Neural cell (in vitro differentiated cells): ENCODE data around the gene MXRA8. TPM values are rescaled to one million over a fixed set of nuclear protein-coding genes. Genes with fewer than 3 reads are reported as not detected.

Experiments used
- H2AFZ ChIP-seq: fragments of 200-600, 300-800 bp; sonication (generic), shearing (Covaris generic); 2 replicates; pipeline ENCODE4 v1.6.0; 2014; ENCODE audit warnings: low read depth, mild to moderate bottlenecking, antibody characterized with exemption, low read length, moderate library complexity
- H3F3A ChIP-seq: fragments of 200-600 bp; shearing (Covaris generic); 2 replicates; pipeline ENCODE4 v1.6.1; 2016; ENCODE audit warnings: mild to moderate bottlenecking, moderate library complexity, mixed read lengths, antibody characterized with exemption, low read length; ENCODE audit not compliant: insufficient read depth, poor library complexity, severe bottlenecking
- H3K27ac ChIP-seq: fragments of 200-600, 300-800 bp; sonication (generic), shearing (Covaris generic); 2 replicates; pipeline ENCODE4 v1.5.1; 2014; ENCODE audit warnings: mild to moderate bottlenecking, low read length, moderate library complexity
- H3K27me3 ChIP-seq: fragments of 300-800, 200-600 bp; sonication (generic), shearing (Covaris generic); 2 replicates; pipeline ENCODE4 v1.6.0; 2014; ENCODE audit warnings: mild to moderate bottlenecking, low read depth, low read length, moderate library complexity; ENCODE audit not compliant: insufficient read depth
- H3K36me3 ChIP-seq: fragments of 300-800, 200-600 bp; sonication (generic), shearing (Covaris generic); 2 replicates; pipeline ENCODE4 v1.5.1; 2014; ENCODE audit warnings: mild to moderate bottlenecking, antibody characterized with exemption, low read length, moderate library complexity; ENCODE audit not compliant: insufficient read depth
- H3K4me2 ChIP-seq: fragments of 300-800, 200-600 bp; sonication (generic), shearing (Covaris generic); 2 replicates; pipeline ENCODE4 v1.6.0; 2014; ENCODE audit warnings: mild to moderate bottlenecking, low read length
- H3K4me3 ChIP-seq: fragments of 300-800, 200-600 bp; sonication (generic), shearing (Covaris generic); 2 replicates; pipeline ENCODE4 v1.5.1; 2014; ENCODE audit warnings: mild to moderate bottlenecking, low read length, moderate library complexity
- H3K79me2 ChIP-seq: fragments of 200-600 bp; shearing (Covaris generic); replicated peaks from 2 replicates; pipeline ENCODE4 v1.6.0; 2014; ENCODE audit warnings: mild to moderate bottlenecking, low read length, moderate library complexity; ENCODE audit not compliant: insufficient read depth
- H3K9ac ChIP-seq: fragments of 300-800, 200-600 bp; sonication (generic), shearing (Covaris generic); 2 replicates; pipeline ENCODE4 v1.6.1; 2016; ENCODE audit warnings: mild to moderate bottlenecking, low read length, mixed read lengths
- H3K9me2 ChIP-seq: fragments of 200-600 bp; shearing (Covaris generic); 2 replicates; pipeline ENCODE4 v1.6.1; 2016; ENCODE audit warnings: mild to moderate bottlenecking, low read length, mixed read lengths; ENCODE audit not compliant: insufficient read depth
- H3K9me3 ChIP-seq: fragments of 200-600, 300-800 bp; sonication (generic), shearing (Covaris generic); 2 replicates; pipeline ENCODE4 v1.6.1; 2016; ENCODE audit warnings: mild to moderate bottlenecking, mixed run types, low read length, moderate library complexity, mixed read lengths
- H4K20me1 ChIP-seq: fragments of 200-600 bp; shearing (Covaris generic); 2 replicates; pipeline ENCODE4 v1.6.1; 2016; ENCODE audit warnings: mild to moderate bottlenecking, mixed run types; ENCODE audit not compliant: insufficient read depth
- EP300 ChIP-seq: fragments of 450-650 bp; conservative IDR thresholded peaks from 2 replicates; pipeline ENCODE4 v1.6.1; 2014; ENCODE audit warnings: antibody characterized with exemption, mild to moderate bottlenecking, moderate library complexity; ENCODE audit not compliant: poor library complexity, severe bottlenecking
- EZH2 ChIP-seq: fragments of 200-600, 300-800 bp; shearing (Covaris generic), sonication (generic); IDR thresholded peaks from 2 replicates; pipeline ENCODE4 v1.6.1; 2014; ENCODE audit warnings: antibody characterized with exemption, low read length, borderline replicate concordance, mild to moderate bottlenecking; ENCODE audit not compliant: insufficient read depth, poor library complexity, severe bottlenecking
- MXI1 ChIP-seq: fragments of 450-650 bp; conservative IDR thresholded peaks from 2 replicates; pipeline ENCODE4 v1.6.1; 2014; ENCODE audit warnings: antibody characterized with exemption, mild to moderate bottlenecking; ENCODE audit not compliant: poor library complexity, severe bottlenecking
- POLR2AphosphoS5 ChIP-seq: IDR thresholded peaks from 2 replicates; pipeline ENCODE4 v1.6.1; 2012
- RAD21 ChIP-seq: fragments of 450-650 bp; conservative IDR thresholded peaks from 2 replicates; pipeline ENCODE4 v1.6.1; 2014; ENCODE audit warnings: antibody characterized with exemption, mild to moderate bottlenecking, moderate library complexity
- SMC3 ChIP-seq: fragments of 450-650 bp; conservative IDR thresholded peaks from 2 replicates; pipeline ENCODE4 v1.6.1; 2014; ENCODE audit warnings: antibody characterized with exemption, mild to moderate bottlenecking, moderate library complexity; ENCODE audit not compliant: poor library complexity
- TAF1 ChIP-seq: IDR thresholded peaks from 2 replicates; pipeline ENCODE4 v1.6.1; 2012; ENCODE audit warnings: low read depth
- polyA plus RNA-seq: library from polyadenylated mRNA; depleted of rRNA; stranded (reverse); fragments of >200 nt; gene quantifications from 2 replicates; pipeline ENCODE4 v1.2.3, GENCODE V29; 2014
- TF ChIP-seq, protein P1 (sequence below): fragments of 450-650 bp; IDR thresholded peaks from 2 replicates; pipeline ENCODE4 v1.5.1; 2014; ENCODE audit warnings: antibody characterized with exemption, mild to moderate bottlenecking, moderate library complexity; ENCODE audit not compliant: poor library complexity, severe bottlenecking
- TF ChIP-seq, protein P2 (sequence below): IDR thresholded peaks from 2 replicates; pipeline ENCODE4 v1.6.1; 2012; ENCODE audit warnings: borderline replicate concordance

Gene MXRA8
- polyA plus RNA-seq, 1 donor from 2014 or later, result 1.7 TPM

DNA sequence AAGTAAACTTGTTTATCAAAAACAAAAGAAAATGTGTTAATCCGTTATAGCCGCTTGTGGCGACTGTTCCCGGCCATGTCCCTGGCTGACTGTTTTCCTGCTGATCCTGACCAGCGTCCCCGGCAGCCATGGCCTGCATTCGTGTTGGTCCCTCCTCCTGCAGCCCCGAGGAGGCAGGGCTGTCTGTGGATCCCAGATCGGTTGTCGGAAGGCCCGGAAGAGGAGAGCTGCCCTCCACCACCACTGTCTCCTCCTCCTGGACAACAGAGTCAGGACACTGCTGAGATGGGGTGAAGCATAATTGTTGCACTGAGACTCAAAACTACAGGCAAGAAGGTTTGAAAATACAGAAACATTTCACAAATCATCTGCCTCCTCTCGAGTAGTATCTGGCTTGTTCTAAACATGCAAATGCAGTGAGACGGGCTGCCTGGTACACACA lies 3.6 kb upstream of the MXRA8 start:
- Histone ChIP-seq H3K27me3 (no peaks in the 10 kb centered on the region), H3K27ac (no peak overlapping the region), H3K4me2 (no peak overlapping the region)

DNA sequence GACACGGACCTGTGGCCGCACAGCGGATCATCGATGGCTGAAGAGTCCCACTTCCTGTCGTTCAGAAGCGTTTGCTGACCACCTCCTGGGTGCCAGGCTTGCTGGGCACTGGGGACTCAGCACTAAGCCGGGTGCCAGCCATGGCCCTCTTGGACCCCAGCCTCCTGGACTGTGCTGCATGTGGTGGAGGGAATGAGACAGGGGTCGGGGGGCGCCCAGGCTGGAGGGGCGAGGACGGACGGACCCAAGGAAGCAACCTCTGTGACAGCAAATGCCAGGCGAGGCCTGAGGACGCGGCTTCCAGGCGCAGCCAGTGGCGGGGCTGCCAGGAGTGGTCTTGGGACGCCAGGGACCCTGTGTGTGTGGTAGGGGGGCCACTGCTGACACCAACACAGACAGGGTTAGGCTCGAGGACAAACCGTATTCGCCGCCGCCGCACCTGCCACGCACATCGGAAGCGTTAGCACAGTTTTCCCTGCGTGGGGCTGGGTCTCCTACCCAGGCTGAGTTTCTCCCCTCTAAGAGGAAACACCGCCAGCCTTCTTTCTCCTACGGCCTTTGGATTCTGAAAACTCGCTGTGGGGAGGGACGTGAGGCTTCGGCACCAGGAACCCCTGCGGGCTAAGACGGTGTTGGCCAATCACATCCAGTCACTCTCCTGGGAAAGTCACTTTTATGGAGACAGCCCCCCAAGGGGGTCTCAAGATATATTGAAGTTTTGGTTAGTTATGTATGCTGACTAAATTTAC lies 3.1 kb upstream of the MXRA8 start:
- no peak overlapping the region for H3K4me2 ChIP-seq
- no peaks in the 10 kb centered on the region for H3K9me3 ChIP-seq
- H3K79me2 ChIP-seq, result no peaks in the 10 kb centered on the region
- H3K27me3 ChIP-seq, result no peaks in the 10 kb centered on the region
- H3K4me3 ChIP-seq, result no peak overlapping the region
- TF ChIP-seq POLR2AphosphoS5 (no peak), TAF1 (no peak), EP300 (no peak), EZH2 (no peak), MXI1 (no peak), RAD21 (no peak), SMC3 (no peak)
- TF ChIP-seq, protein P1, sequence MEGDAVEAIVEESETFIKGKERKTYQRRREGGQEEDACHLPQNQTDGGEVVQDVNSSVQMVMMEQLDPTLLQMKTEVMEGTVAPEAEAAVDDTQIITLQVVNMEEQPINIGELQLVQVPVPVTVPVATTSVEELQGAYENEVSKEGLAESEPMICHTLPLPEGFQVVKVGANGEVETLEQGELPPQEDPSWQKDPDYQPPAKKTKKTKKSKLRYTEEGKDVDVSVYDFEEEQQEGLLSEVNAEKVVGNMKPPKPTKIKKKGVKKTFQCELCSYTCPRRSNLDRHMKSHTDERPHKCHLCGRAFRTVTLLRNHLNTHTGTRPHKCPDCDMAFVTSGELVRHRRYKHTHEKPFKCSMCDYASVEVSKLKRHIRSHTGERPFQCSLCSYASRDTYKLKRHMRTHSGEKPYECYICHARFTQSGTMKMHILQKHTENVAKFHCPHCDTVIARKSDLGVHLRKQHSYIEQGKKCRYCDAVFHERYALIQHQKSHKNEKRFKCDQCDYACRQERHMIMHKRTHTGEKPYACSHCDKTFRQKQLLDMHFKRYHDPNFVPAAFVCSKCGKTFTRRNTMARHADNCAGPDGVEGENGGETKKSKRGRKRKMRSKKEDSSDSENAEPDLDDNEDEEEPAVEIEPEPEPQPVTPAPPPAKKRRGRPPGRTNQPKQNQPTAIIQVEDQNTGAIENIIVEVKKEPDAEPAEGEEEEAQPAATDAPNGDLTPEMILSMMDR, result no peak
- TF ChIP-seq, protein P2, sequence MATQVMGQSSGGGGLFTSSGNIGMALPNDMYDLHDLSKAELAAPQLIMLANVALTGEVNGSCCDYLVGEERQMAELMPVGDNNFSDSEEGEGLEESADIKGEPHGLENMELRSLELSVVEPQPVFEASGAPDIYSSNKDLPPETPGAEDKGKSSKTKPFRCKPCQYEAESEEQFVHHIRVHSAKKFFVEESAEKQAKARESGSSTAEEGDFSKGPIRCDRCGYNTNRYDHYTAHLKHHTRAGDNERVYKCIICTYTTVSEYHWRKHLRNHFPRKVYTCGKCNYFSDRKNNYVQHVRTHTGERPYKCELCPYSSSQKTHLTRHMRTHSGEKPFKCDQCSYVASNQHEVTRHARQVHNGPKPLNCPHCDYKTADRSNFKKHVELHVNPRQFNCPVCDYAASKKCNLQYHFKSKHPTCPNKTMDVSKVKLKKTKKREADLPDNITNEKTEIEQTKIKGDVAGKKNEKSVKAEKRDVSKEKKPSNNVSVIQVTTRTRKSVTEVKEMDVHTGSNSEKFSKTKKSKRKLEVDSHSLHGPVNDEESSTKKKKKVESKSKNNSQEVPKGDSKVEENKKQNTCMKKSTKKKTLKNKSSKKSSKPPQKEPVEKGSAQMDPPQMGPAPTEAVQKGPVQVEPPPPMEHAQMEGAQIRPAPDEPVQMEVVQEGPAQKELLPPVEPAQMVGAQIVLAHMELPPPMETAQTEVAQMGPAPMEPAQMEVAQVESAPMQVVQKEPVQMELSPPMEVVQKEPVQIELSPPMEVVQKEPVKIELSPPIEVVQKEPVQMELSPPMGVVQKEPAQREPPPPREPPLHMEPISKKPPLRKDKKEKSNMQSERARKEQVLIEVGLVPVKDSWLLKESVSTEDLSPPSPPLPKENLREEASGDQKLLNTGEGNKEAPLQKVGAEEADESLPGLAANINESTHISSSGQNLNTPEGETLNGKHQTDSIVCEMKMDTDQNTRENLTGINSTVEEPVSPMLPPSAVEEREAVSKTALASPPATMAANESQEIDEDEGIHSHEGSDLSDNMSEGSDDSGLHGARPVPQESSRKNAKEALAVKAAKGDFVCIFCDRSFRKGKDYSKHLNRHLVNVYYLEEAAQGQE, result no peak
- H2AFZ ChIP-seq, result no peak overlapping the region
- no peaks in the 10 kb centered on the region for H3F3A ChIP-seq
- no peaks in the 10 kb centered on the region for H3K36me3 ChIP-seq
- no peak overlapping the region for H3K27ac ChIP-seq
- H3K9ac ChIP-seq, result no peak overlapping the region
- H3K9me2 ChIP-seq, result no peaks in the 10 kb centered on the region
- H4K20me1 ChIP-seq, result no peaks in the 10 kb centered on the region

More for the DNA sequence above, 3.6 kb upstream of the MXRA8 start:
- no peak overlapping the region for H3K4me3 ChIP-seq
- H3K9me2 ChIP-seq, result no peaks in the 10 kb centered on the region
- TF ChIP-seq, protein P2, result no peak
- TF ChIP-seq MXI1, result no peak
- TF ChIP-seq, protein P1, result no peak
- TF ChIP-seq TAF1, result no peak
- TF ChIP-seq POLR2AphosphoS5, result no peak
- TF ChIP-seq SMC3, result no peak
- TF ChIP-seq RAD21, result no peak
- TF ChIP-seq EZH2, result no peak
- TF ChIP-seq EP300, result no peak
- H3K79me2 ChIP-seq, result no peaks in the 10 kb centered on the region
- H3K36me3 ChIP-seq, result no peaks in the 10 kb centered on the region
- H3K9ac ChIP-seq, result no peak overlapping the region
- no peaks in the 10 kb centered on the region for H3K9me3 ChIP-seq
- H4K20me1 ChIP-seq, result no peaks in the 10 kb centered on the region
- no peak overlapping the region for H2AFZ ChIP-seq
- H3F3A ChIP-seq, result no peaks in the 10 kb centered on the region
